T-helper 17 cell (primary cell): ENCODE measurements around the gene UBASH3B. TPM values are rescaled to one million over a fixed set of nuclear protein-coding genes. Genes with fewer than 3 reads are reported as not detected.

Experiments used
- ATAC-seq: fragments of 150-1000 bp; cut with Tn5 transposase; 2 replicates; pipeline ENCODE4 v1.10.0; 2021; ENCODE audit warnings: mild to moderate bottlenecking, moderate library complexity
- DNase-seq, 3 donors: peaks; one replicate each; pipeline versions ENCODE4 v3.0.0 to v3.0.0-alpha.2; 2020 to 2021
- H3K9me3 ChIP-seq: one replicate; pipeline ENCODE4 v1.7.0; 2013; ENCODE audit warnings: low read length, mild to moderate bottlenecking; ENCODE audit not compliant: control insufficient read depth, poor library complexity, severe bottlenecking
- H3K27ac Mint-ChIP-seq: one replicate; pipeline ENCODE4 v1.8.0; 2022; ENCODE audit warnings: mild to moderate bottlenecking, moderate library complexity, mixed read lengths
- H3K27me3 Mint-ChIP-seq: one replicate; pipeline ENCODE4 v1.8.0; 2022; ENCODE audit warnings: mixed read lengths
- H3K36me3 Mint-ChIP-seq: one replicate; pipeline ENCODE4 v1.8.0; 2022; ENCODE audit warnings: low read depth, mixed read lengths
- H3K4me1 Mint-ChIP-seq: one replicate; pipeline ENCODE4 v1.8.0; 2022; ENCODE audit warnings: mild to moderate bottlenecking, mixed read lengths
- H3K4me3 Mint-ChIP-seq: one replicate; pipeline ENCODE4 v1.8.0; 2022; ENCODE audit warnings: mild to moderate bottlenecking, moderate library complexity, mixed read lengths
- total RNA-seq, 4 donors: library from RNA in 2 of 4; stranded (reverse) in 2 of 4; gene quantifications; one replicate each; pipeline ENCODE4 v1.2.3 and lab custom pipeline; 2022 to 2026

UBASH3B gene
- total RNA-seq, 2 donors from 2014 or later: 22.6 to 23.6 TPM

- Mint-ChIP-seq H3K36me3 (peaks cover 4% of the 10 kb centered on the region), H3K4me1 (peaks cover 2% of the 10 kb centered on the region), H3K27me3 (no peaks in the 10 kb centered on the region), H3K4me3 (no peak overlapping the region), H3K27ac (peak overlapping the region; percentile 69)
- DNase-seq (no peak), ATAC-seq (no peak)
- no peaks in the 10 kb centered on the region for H3K9me3 ChIP-seq
Measured at GRCh38 chr11:122789907-122790306, 134.4 kb downstream of the UBASH3B start.

GRCh38 chr11:122791411-122791810, 135.9 kb downstream of the UBASH3B start:
- Mint-ChIP-seq H3K36me3 (peaks cover 6% of the 10 kb centered on the region), H3K27ac (no peak overlapping the region), H3K4me3 (no peak overlapping the region), H3K4me1 (peaks cover 2% of the 10 kb centered on the region), H3K27me3 (no peaks in the 10 kb centered on the region)
- no peaks in the 10 kb centered on the region for H3K9me3 ChIP-seq
- no peak for DNase-seq
- ATAC-seq: no peak

GRCh38 chr11:122791836-122792235, 136.3 kb downstream of the UBASH3B start:
- Mint-ChIP-seq H3K4me3 (no peak overlapping the region), H3K4me1 (peaks cover 2% of the 10 kb centered on the region), H3K27me3 (no peaks in the 10 kb centered on the region), H3K27ac (no peak overlapping the region), H3K36me3 (peaks cover 6% of the 10 kb centered on the region)
- H3K9me3 ChIP-seq: no peaks in the 10 kb centered on the region
- no peak for DNase-seq
- ATAC-seq: no peak

GRCh38 chr11:122793515-122793914, 138.0 kb downstream of the UBASH3B start:
- Mint-ChIP-seq H3K27ac (no peak overlapping the region), H3K27me3 (no peaks in the 10 kb centered on the region), H3K36me3 (peaks cover 13% of the 10 kb centered on the region), H3K4me3 (no peak overlapping the region), H3K4me1 (peaks cover 5% of the 10 kb centered on the region)
- H3K9me3 ChIP-seq: no peaks in the 10 kb centered on the region
- no peak for DNase-seq
- no peak for ATAC-seq

GRCh38 chr11:122795307-122795706, 139.8 kb downstream of the UBASH3B start:
- Mint-ChIP-seq H3K27me3 (no peaks in the 10 kb centered on the region), H3K27ac (no peak overlapping the region), H3K4me3 (peak overlapping the region; percentile 25), H3K36me3 (peaks cover 13% of the 10 kb centered on the region), H3K4me1 (peaks cover 5% of the 10 kb centered on the region)
- H3K9me3 ChIP-seq: no peaks in the 10 kb centered on the region
- DNase-seq (no peak), ATAC-seq (no peak)

- H3K27ac Mint-ChIP-seq: no peak overlapping the region
- ATAC-seq: peak; percentile 73
- no peak overlapping the region for H3K4me3 Mint-ChIP-seq
- H3K27me3 Mint-ChIP-seq: no peaks in the 10 kb centered on the region
- no peaks in the 10 kb centered on the region for H3K9me3 ChIP-seq
- peaks cover 13% of the 10 kb centered on the region for H3K36me3 Mint-ChIP-seq
- H3K4me1 Mint-ChIP-seq: peaks cover 5% of the 10 kb centered on the region
- DNase-seq: peak; percentile 16 to 39 (median 23)
Measured at GRCh38 chr11:122796128-122796717, 140.7 kb downstream of the UBASH3B start.

- H3K4me1 Mint-ChIP-seq: peaks cover 3% of the 10 kb centered on the region
- ATAC-seq (no peak), DNase-seq (no peak)
- no peaks in the 10 kb centered on the region for H3K9me3 ChIP-seq
- no peak overlapping the region for H3K27ac Mint-ChIP-seq
- H3K4me3 Mint-ChIP-seq: no peak overlapping the region
- H3K36me3 Mint-ChIP-seq: peaks cover 13% of the 10 kb centered on the region
- H3K27me3 Mint-ChIP-seq: no peaks in the 10 kb centered on the region
Measured at GRCh38 chr11:122797651-122798050, 142.1 kb downstream of the UBASH3B start.

- no peak for ATAC-seq
- peaks cover 19% of the 10 kb centered on the region for H3K36me3 Mint-ChIP-seq
- H3K4me1 Mint-ChIP-seq: peaks cover 10% of the 10 kb centered on the region
Measured at GRCh38 chr11:122799406-122800105, 144.0 kb downstream of the UBASH3B start.

GRCh38 chr11:122802876-122803275, 147.4 kb downstream of the UBASH3B start:
- H3K4me3 Mint-ChIP-seq: no peak overlapping the region
- DNase-seq (no peak), ATAC-seq (no peak)
- peaks cover 6% of the 10 kb centered on the region for H3K36me3 Mint-ChIP-seq
- H3K27me3 Mint-ChIP-seq: no peaks in the 10 kb centered on the region
- peaks cover 12% of the 10 kb centered on the region for H3K4me1 Mint-ChIP-seq
- peak overlapping the region; percentile 77 for H3K27ac Mint-ChIP-seq
- no peaks in the 10 kb centered on the region for H3K9me3 ChIP-seq

More at GRCh38 chr11:122799406-122800105, 144.0 kb downstream of the UBASH3B start:
- Mint-ChIP-seq H3K4me3 (no peak overlapping the region), H3K27ac (peak overlapping the region; percentile 16), H3K27me3 (no peaks in the 10 kb centered on the region)
- no peaks in the 10 kb centered on the region for H3K9me3 ChIP-seq
- DNase-seq: no peak

- peaks cover 12% of the 10 kb centered on the region for H3K4me1 Mint-ChIP-seq
- DNase-seq: no peak
- no peaks in the 10 kb centered on the region for H3K9me3 ChIP-seq
- no peak for ATAC-seq
- no peak overlapping the region for H3K4me3 Mint-ChIP-seq
- no peaks in the 10 kb centered on the region for H3K27me3 Mint-ChIP-seq
- H3K36me3 Mint-ChIP-seq: peaks cover 6% of the 10 kb centered on the region
- H3K27ac Mint-ChIP-seq: peak overlapping the region; percentile 77
Measured at GRCh38 chr11:122803306-122803705, 147.8 kb downstream of the UBASH3B start.

- H3K4me3 Mint-ChIP-seq: no peak overlapping the region
- H3K36me3 Mint-ChIP-seq: peaks cover 6% of the 10 kb centered on the region
- no peak for ATAC-seq
- no peaks in the 10 kb centered on the region for H3K9me3 ChIP-seq
- no peak overlapping the region for H3K27ac Mint-ChIP-seq
- no peaks in the 10 kb centered on the region for H3K27me3 Mint-ChIP-seq
- no peak for DNase-seq
- H3K4me1 Mint-ChIP-seq: peaks cover 12% of the 10 kb centered on the region
Measured at GRCh38 chr11:122803716-122804115, 148.2 kb downstream of the UBASH3B start.

- Mint-ChIP-seq H3K27ac (no peak overlapping the region), H3K4me3 (no peak overlapping the region), H3K36me3 (peaks cover 6% of the 10 kb centered on the region), H3K27me3 (no peaks in the 10 kb centered on the region), H3K4me1 (peaks cover 12% of the 10 kb centered on the region)
- no peaks in the 10 kb centered on the region for H3K9me3 ChIP-seq
- DNase-seq (no peak), ATAC-seq (no peak)
Measured at GRCh38 chr11:122804161-122804560, 148.6 kb downstream of the UBASH3B start.

GRCh38 chr11:122804796-122805195, 149.3 kb downstream of the UBASH3B start:
- H3K4me1 Mint-ChIP-seq: peaks cover 12% of the 10 kb centered on the region
- H3K27ac Mint-ChIP-seq: no peak overlapping the region
- peaks cover 6% of the 10 kb centered on the region for H3K36me3 Mint-ChIP-seq
- ATAC-seq (no peak), DNase-seq (no peak)
- no peak overlapping the region for H3K4me3 Mint-ChIP-seq
- no peaks in the 10 kb centered on the region for H3K27me3 Mint-ChIP-seq
- no peaks in the 10 kb centered on the region for H3K9me3 ChIP-seq
